ENCODE results near the gene HHIPL1. TPM values are rescaled to one million over a fixed set of nuclear protein-coding genes. Genes with fewer than 3 reads are reported as not detected.

Gene HHIPL1
- total and polyA plus RNA-seq, 2 of the 8 experiments (the other 6 are each of a cell fraction or from before 2014, with no cell fraction given), result 1.5 to 2.6 TPM

- 96% methylated on average over 6 of the region's 6 CpGs; no CpG with 5 or more reads in 1 of the 2 experiments for WGBS, 2 experiments (ENCODE audit: extremely low coverage in 1 of 2, insufficient coverage in 1 of 2, insufficient read length in 1 of 2, insufficient replicate concordance in 2 of 2, low coverage in 1 of 2, low lambda C conversion rate in 2 of 2, missing lambda C conversion rate in 1 of 2)
- Histone ChIP-seq H3K79me2 (ENCODE audit: control insufficient read depth in 1 of 2, insufficient read depth in 2 of 2, low read length in 2 of 2) (no peaks in the 10 kb centered on the region), H3K23ac (ENCODE audit: insufficient read length) (no peak overlapping the region), H2AK5ac (ENCODE audit: low read depth, low read length) (no peak overlapping the region), H4K20me1 (replicated peaks in 1 of 2; ENCODE audit: control insufficient read depth in 1 of 2, insufficient read depth in 2 of 2, low read length in 2 of 2) (no peaks in the 10 kb centered on the region), H3K9me3 (ENCODE audit: insufficient read depth in 2 of 2, low read depth in 1 of 2, low read length in 1 of 2) (peaks cover 6 to 10% of the 10 kb centered on the region in 2 experiments; a peak in 3 of 4 replicates), H3K56ac (replicated peaks; ENCODE audit: insufficient read length, low read depth, low read length) (no peak overlapping the region), H4K91ac (replicated peaks; ENCODE audit: insufficient read length, low read length) (no peak overlapping the region), H2BK20ac (ENCODE audit: low read length) (no peak overlapping the region), H3K4me1 (replicated peaks in 1 of 4; ENCODE audit: control insufficient read depth in 3 of 4, insufficient read depth in 4 of 4, low read length in 3 of 4) (peaks cover 2 to 8% (median 6%) of the 10 kb centered on the region in 4 experiments; a peak in 6 of 7 replicates), H4K5ac (ENCODE audit: insufficient read length, low read depth, low read length) (no peak overlapping the region), H3K4me3 (ENCODE audit: extremely low read depth in 1 of 4, insufficient read depth in 2 of 4, low read depth in 3 of 4, low read length in 4 of 4) (no peak overlapping the region), H3K18ac (ENCODE audit: extremely low read depth, low read length) (no peak overlapping the region), H3K27ac (ENCODE audit: low read depth, low read length) (no peak overlapping the region), H2BK15ac (ENCODE audit: low read length) (no peak overlapping the region), H2BK5ac (ENCODE audit: low read depth, low read length) (no peak overlapping the region), H3K4ac (replicated peaks; ENCODE audit: insufficient read length, low read depth, low read length) (no peak overlapping the region), H3K4me2 (ENCODE audit: insufficient read depth in 1 of 2, low read depth in 2 of 2, low read length in 2 of 2) (no peak overlapping the region), H3K27me3 (replicated peaks in 1 of 4; ENCODE audit: control insufficient read depth in 3 of 4, extremely low read depth in 1 of 4, insufficient read depth in 3 of 4, low read length in 3 of 4) (no peaks in the 10 kb centered on the region), H3K14ac (ENCODE audit: insufficient read length) (no peak overlapping the region), H3K79me1 (ENCODE audit: low read depth, low read length) (no peaks in the 10 kb centered on the region), H3K36me3 (ENCODE audit: control insufficient read depth in 2 of 4, insufficient read depth in 4 of 4, low read length in 3 of 4) (no peaks in the 10 kb centered on the region), H4K8ac (ENCODE audit: extremely low read depth, insufficient read depth, low read length) (no peak overlapping the region), H3K23me2 (ENCODE audit: low read depth, low read length) (peaks cover 4% of the 10 kb centered on the region), H3K9ac (replicated peaks in 1 of 4; ENCODE audit: extremely low read depth in 1 of 4, low read depth in 3 of 4, low read length in 3 of 4) (no peak overlapping the region), H2AFZ (ENCODE audit: low read length) (no peak overlapping the region), H2BK12ac (ENCODE audit: low read depth, low read length) (no peak overlapping the region), H2BK120ac (replicated peaks; ENCODE audit: low read depth, low read length) (no peak overlapping the region)
- DNase-seq (ENCODE audit: low read depth in 1 of 2, low spot score in 2 of 2) (no peak), FAIRE-seq (no peak)
- ChIA-PET CTCF (ENCODE audit: partially characterized antibody) (interaction anchor here (1.4 to 2.8 kb wide), 2 partner anchors 10 to 21 kb away, joined by 5 to 22 read pairs; no protein-coding TSS in a partner anchor), POLR2A (ENCODE audit: partially characterized antibody) (interaction anchor here (2.1 kb wide), 1 partner anchor 10 kb away, joined by 4 read pairs; no protein-coding TSS in a partner anchor)
- TF ChIP-seq ASH2L (IDR thresholded peaks at IDR 0.05; ENCODE audit: low read length) (no peak), MAX (IDR thresholded peaks at IDR 0.05) (no peak), EP300 (IDR thresholded peaks at IDR 0.05; ENCODE audit: borderline replicate concordance in 1 of 2, low read depth in 2 of 2, low read length in 2 of 2) (no peak)
These were observed 33.3 kb downstream of the HHIPL1 start for GRCh38 chr14:99678198-99678597.

Data from H1 (cell line).